Measurements from ENCODE around the gene PHF20. TPM values are rescaled to one million over a fixed set of nuclear protein-coding genes. Genes with fewer than 3 reads are reported as not detected.
"Not testable (repeated sequence)": the region's sequence is repeated elsewhere in the genome, so short reads cannot be mapped to it uniquely, and the experiment has no call there.

PHF20 gene
- total RNA-seq, 1 donor from 2014 or later = 42.2 TPM

DNA sequence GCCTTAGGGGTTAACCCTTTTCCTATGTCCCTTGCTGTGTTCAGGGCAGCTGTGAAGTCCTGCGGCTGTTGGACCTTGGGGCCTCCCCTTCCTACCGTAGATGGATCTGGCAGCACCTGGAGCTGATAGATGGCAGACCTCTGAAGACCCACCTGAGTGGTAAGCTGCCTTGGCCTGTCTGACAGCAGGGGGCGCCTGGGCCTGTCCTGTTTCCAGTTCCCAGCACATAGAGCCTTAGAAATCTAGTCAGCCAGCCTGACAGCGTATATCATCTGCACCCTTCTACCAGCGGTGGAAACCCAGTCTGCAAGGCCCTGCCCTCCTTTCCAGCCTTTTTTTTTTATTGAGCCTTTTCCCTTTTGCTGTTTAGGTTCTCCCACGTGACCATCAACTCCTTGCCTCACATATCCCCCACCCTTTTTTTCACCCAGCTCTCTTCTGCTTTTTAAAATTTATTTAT lies 223.2 kb downstream of the PHF20 start:
- TF ChIP-seq, protein P1, sequence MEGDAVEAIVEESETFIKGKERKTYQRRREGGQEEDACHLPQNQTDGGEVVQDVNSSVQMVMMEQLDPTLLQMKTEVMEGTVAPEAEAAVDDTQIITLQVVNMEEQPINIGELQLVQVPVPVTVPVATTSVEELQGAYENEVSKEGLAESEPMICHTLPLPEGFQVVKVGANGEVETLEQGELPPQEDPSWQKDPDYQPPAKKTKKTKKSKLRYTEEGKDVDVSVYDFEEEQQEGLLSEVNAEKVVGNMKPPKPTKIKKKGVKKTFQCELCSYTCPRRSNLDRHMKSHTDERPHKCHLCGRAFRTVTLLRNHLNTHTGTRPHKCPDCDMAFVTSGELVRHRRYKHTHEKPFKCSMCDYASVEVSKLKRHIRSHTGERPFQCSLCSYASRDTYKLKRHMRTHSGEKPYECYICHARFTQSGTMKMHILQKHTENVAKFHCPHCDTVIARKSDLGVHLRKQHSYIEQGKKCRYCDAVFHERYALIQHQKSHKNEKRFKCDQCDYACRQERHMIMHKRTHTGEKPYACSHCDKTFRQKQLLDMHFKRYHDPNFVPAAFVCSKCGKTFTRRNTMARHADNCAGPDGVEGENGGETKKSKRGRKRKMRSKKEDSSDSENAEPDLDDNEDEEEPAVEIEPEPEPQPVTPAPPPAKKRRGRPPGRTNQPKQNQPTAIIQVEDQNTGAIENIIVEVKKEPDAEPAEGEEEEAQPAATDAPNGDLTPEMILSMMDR (IDR thresholded peaks at IDR 0.05; ENCODE audit: unreplicated experiment) = peak; percentile 96
- no peaks in the 10 kb centered on the region for H3K4me1 Mint-ChIP-seq (ENCODE audit: low read depth)
- H3K9me3 Mint-ChIP-seq (ENCODE audit: low read depth) = no peaks in the 10 kb centered on the region
- peak; percentile 79 for DNase-seq (ENCODE audit: low spot score, unreplicated experiment)
- H3K27me3 Mint-ChIP-seq = peaks cover 3% of the 10 kb centered on the region
- no peak overlapping the region for H3K27ac Mint-ChIP-seq
- no peaks in the 10 kb centered on the region for H3K36me3 Mint-ChIP-seq (ENCODE audit: insufficient read depth)
- H3K4me3 Mint-ChIP-seq (ENCODE audit: low read depth) = no peak overlapping the region

DNA sequence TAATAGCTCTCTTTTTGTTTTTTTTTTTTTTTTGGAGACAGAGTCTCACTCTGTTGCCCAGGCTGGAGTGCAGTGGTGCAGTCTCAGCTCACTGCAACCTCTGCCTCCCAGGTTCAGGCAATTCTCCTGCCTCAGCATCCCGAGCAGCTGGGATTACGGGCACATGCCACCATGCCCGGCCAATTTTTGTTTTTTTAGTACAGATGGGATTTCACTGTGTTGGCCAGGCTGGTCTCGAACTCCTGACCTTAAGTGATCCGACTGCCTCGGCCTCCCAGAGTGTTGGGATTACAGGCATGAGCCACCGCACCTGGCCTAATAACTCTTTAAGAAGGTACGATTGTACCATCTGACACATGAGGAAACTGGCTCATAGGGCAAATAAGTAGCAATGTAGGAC lies 224.7 kb downstream of the PHF20 start:
- H3K36me3 Mint-ChIP-seq (ENCODE audit: insufficient read depth); H3K27me3 Mint-ChIP-seq; DNase-seq (ENCODE audit: low spot score, unreplicated experiment); H3K27ac Mint-ChIP-seq; H3K4me3 Mint-ChIP-seq (ENCODE audit: low read depth); H3K9me3 Mint-ChIP-seq (ENCODE audit: low read depth); H3K4me1 Mint-ChIP-seq (ENCODE audit: low read depth): not testable (repeated sequence)

Other genes starting within 250 kb of the PHF20 start
- gene C20orf173, start 242.4 kb upstream of the PHF20 start, total RNA-seq = not detected in 2 replicates
- 286 and 290 TPM in 2 replicates for gene ERGIC3, start 229.9 kb upstream of the PHF20 start, total RNA-seq
- 1.1 and 2.5 TPM in 2 replicates for gene SPAG4, start 156.2 kb upstream of the PHF20 start, total RNA-seq
- gene CPNE1, start 107.1 kb upstream of the PHF20 start, total RNA-seq = 293 and 298 TPM in 2 replicates
- gene RBM12, start 107.1 kb upstream of the PHF20 start, total RNA-seq = 157 and 161 TPM in 2 replicates
- gene NFS1, start 72.7 kb upstream of the PHF20 start, total RNA-seq = 13.7 and 16.8 TPM in 2 replicates
- 129 and 140 TPM in 2 replicates for gene ROMO1, start 72.6 kb upstream of the PHF20 start, total RNA-seq
- gene RBM39, start 29.8 kb upstream of the PHF20 start, total RNA-seq = 491 and 515 TPM in 2 replicates
- gene SCAND1, start 182.5 kb downstream of the PHF20 start, total RNA-seq = 73.5 and 73.8 TPM in 2 replicates
- gene CNBD2, start 196.6 kb downstream of the PHF20 start, total RNA-seq = 3.6 and 4.0 TPM in 2 replicates